Testis (tissue), 2 donors: ENCODE measurements around the gene AADACL2.

Experiments used
- POLR2A ChIP-seq: fragments of 450-650 bp; IDR thresholded peaks from one replicate; pipeline ENCODE4 v1.6.1; 2017; ENCODE audit warnings: antibody characterized with exemption, mild to moderate bottlenecking, moderate library complexity
- TF ChIP-seq, protein P1 (sequence below), 3 experiments: fragments of 450-650 bp in 2 of 3; fragments of 200-600 bp in 1 of 3; sonication (generic) in 1 of 3; IDR thresholded peaks; one replicate each; pipeline ENCODE4 v1.5.1; 2016 to 2019; ENCODE audit warnings: antibody characterized with exemption in 3 of 3, mild to moderate bottlenecking in 2 of 3, moderate library complexity in 1 of 3

GRCh38 chr3:151688571-151688970 lies 45.2 kb upstream of the AADACL2 start:
- TF ChIP-seq, protein P1, sequence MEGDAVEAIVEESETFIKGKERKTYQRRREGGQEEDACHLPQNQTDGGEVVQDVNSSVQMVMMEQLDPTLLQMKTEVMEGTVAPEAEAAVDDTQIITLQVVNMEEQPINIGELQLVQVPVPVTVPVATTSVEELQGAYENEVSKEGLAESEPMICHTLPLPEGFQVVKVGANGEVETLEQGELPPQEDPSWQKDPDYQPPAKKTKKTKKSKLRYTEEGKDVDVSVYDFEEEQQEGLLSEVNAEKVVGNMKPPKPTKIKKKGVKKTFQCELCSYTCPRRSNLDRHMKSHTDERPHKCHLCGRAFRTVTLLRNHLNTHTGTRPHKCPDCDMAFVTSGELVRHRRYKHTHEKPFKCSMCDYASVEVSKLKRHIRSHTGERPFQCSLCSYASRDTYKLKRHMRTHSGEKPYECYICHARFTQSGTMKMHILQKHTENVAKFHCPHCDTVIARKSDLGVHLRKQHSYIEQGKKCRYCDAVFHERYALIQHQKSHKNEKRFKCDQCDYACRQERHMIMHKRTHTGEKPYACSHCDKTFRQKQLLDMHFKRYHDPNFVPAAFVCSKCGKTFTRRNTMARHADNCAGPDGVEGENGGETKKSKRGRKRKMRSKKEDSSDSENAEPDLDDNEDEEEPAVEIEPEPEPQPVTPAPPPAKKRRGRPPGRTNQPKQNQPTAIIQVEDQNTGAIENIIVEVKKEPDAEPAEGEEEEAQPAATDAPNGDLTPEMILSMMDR (IDR thresholded peaks at IDR 0.05): no peak
- no peak for TF ChIP-seq POLR2A
